HG03135 (cell line): ENCODE measurements around the gene MAB21L3.

ENCODE experiments used
- ATAC-seq: cut with Tn5 transposase; IDR thresholded peaks from one replicate; pipeline ENCODE4 v1.9.1; 2021; ENCODE audit warnings: mild to moderate bottlenecking, moderate library complexity; ENCODE audit not compliant: unreplicated experiment

Gene MAB21L3

DNA sequence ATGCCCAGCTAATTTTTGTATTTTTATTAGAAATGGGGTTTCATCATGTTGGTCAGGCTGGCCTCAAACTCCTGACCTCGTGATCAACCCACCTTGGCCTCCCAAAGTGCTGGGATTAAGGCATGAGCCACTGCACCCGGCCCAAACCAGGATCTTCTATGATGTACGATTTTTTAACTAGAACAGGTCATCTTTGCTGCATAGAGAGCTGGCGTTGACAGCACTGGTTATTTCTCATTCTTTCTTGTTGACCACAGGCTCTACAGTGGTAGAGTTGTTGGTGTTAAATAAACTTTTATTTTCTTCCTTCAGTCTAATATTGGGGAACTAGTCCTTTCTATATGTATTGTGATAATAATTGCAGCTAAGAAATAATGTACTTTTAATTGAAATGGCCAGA lies 3.8 kb upstream of the MAB21L3 start:
- ATAC-seq, result no peak

DNA sequence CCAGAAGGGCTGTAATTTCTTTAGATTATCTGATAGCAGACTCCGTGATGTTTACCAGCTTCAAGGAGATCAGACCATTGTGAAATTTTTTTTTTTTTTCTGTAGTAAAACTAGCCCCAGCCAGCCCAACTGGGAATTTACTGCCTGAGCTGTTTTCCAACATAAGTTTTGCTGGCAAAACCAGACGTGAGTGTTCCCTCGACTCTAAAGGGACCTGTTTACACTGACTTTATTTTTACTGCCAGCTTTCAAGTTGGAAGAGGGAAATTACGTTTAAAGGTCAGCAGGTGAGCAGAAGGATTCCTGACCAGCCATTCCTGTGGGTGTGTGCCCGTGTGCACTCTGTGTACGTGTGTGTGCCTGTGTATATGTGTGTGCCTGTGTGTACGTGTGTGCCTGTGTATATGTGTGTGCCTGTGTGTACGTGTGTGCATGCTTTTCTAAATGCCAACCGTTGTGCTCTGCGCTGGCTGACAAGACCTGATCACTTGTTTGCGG lies 374 bp downstream of the MAB21L3 start:
- no peak for ATAC-seq

DNA sequence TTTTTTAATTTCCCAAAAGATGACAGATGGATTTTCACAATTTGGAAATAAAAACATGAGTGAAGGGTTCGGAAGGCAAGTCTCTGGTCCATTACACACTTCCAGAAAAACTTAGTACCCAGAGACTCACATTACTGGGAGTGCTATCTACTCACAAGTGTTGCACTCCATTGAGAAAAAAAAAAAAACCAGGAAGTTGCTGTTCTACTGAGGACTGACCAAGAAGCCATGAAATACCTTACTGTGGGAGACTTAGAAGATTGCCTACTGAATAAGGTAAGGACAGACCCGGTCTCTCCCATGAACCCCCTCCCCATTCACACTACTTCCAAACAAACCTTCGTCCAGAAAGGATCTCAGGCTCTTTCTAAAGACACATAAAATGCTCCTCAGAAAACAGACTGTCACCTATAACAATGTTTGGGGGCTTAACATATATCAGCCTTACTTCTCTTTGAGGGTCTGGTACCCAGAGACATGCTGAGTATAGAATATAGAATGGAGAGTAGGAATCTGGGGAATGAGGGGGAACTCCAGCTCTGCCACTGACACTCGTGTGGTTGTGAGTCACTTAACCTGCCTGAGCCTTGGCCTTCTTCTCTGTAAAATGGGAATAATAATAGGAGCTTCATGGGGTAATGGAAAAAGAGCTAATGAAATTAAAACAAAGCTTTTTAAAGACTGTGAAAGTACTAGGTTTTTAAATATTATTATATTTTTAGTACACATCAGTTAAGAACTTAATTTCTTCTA lies 1.4 kb downstream of the MAB21L3 start:
- ATAC-seq, result no peak

DNA sequence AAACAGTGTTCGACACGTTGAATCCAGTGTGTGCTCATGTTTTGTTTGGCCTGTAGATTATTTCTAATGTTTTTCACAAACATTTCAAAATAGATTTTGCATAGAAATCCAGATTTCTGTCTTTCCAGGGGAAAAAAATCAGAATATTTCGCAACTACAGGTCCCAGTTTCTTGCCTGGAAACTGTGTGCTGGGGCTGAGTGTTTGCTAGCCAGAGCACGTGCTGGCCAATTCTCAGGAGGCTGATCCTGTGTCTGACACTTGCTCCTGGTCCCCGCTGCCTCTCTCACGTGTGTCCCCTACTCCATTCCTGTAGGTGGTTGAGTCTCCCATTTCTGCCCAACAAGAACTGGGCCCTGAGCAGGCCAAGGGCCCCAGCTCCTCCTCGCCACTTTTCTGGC lies 2.4 kb downstream of the MAB21L3 start:
- no peak for ATAC-seq

DNA sequence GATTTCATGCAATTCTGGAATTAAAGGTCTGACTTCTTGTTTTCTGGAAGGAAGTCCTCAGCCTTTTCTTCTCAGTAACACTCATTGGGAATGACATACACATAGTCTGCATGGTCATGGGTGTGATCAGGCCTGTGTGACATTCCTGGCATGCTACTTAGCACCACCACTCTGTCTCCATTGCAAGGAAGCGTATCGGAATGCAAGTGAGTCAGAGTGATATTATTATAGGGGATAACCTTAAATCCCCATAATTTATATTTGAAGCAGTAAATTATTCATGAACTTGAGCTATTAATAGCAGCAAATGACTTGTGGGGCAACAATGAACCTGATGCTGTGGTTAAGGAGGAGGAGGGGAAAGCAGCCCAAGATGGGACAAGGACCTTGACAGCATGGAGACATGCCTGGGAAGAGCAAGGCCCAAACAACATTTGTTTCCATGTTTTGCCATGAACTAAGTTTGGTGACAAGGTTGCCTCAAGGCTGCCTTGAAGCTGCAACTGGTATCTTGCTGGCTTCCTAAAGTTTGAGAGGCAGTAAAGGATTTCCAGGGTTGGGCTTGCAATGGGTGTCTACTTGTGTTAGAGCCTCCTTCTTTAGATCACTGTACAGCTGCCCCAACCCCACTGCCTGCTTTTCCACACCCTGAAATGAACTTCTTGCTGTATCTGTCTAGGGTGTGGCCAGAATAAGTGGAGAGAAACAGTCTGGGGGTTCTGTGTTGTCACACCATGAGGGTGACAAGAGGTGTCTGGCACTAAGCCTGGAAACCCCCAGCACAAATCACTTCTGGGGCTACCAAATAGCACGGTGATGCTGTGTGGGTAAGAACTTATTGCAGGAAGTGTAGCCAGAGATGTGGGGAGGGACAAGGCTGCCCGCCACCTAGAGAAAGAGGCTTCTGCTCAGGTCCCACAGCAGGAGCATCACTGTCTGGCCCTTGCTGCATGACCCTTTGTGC lies 4.6 kb downstream of the MAB21L3 start:
- no peak for ATAC-seq

DNA sequence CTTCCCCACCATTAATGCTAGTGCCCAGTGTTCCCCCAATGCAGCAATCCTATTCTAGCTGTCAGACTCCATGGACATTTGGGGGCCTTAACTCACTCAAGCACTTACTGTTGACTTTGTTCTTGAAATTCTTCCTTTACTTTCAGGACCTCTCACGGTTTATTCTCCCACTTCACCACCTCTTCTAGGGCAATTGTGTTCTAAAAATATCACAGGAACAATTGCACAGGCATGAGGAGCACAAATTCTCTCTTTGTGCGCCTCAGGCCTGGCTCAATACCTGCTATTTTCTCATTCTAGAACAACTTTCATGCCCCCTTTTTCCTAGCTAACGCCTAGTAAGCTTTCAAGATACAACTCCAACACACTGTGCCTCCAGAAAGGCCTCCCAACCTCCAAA lies 7.3 kb downstream of the MAB21L3 start:
- no peak for ATAC-seq

DNA sequence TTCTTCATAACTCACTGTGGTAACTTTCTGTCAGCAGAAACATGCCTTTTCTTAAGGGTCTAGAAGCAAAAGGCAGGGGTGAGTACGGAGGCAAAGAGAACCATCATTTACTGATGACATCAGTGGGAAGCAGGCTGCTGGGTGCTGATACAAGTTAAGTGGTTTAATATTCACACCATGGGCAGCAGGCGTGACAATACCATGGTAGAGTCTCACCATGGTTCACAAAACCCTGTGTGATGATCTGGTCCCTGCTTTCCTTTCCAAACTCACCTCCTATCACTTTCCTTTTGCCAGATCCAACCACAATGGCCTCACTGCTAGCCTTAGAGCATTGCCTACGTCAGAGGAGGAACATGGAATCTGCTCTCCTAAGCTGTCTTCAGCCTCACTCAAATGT lies 8.7 kb downstream of the MAB21L3 start:
- no peak for ATAC-seq

DNA sequence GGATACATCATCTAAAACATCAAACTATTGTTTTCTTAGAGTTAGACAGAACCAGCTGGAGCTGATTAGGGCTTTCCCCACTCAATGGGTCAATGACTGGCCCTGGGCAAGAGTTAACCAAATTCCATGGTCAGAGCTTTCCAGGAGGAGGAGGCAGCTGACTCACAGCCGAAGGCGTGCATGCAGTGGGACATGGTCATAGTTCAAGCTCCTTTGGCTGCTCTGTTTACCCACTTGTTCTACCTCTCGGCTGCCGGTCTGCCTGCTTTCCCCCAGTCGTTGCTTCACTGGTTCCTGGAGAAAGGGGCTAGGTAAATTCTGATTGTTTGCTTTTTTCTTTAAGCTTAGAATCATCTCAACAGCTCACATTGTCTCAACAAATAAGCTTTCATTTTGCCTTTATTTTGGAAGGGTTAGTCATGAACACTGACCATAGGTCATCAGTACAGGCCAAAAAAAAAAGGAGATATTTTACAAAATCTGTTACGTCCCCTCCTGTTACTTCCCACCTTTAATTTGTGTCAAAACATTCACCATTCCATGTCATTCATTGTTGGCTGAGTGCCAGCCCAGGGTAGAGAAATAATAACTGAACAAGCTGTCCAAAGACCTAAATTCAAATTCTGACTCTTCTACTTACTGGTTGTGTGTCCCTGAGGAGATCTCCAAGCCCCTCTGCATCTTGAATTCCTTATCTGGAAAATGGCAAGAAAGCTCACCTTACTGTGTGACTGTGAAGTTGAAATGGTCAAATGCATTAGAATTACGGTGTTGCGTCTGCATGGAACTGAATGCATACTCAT lies 12.0 kb downstream of the MAB21L3 start:
- no peak for ATAC-seq

DNA sequence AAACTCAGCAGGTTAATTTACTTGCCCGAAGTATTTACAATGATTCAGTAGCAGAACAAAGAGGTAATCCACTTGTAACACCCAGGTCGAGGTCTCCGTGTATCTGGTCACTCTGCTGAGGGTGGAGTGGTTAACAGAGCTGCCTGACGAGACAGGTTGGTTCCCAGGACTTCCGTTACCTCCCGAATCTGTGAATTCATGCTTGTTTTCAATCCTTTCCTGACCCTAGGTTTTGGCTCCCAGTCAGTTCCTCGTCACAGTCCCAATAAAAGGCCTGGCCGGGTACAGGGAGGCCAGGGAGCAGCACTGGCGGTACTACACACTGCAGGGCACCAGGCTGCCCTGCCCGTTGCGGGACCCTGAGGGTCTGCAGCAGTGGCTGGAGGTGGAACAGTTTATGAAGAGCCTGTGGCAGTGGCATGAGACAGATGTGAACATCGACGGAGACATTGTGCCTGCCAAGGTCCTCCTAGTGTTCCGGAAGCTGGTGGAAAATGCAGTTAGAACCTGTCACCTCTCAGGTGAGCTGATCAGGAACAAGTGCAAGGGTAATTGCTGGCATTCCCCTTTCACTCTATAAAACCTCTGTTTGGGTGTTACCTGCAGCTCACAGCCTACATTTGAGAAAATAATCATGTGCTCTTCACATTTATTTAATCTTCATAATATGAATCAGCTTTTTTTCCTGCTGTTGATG lies 12.8 kb downstream of the MAB21L3 start:
- ATAC-seq, result no peak

DNA sequence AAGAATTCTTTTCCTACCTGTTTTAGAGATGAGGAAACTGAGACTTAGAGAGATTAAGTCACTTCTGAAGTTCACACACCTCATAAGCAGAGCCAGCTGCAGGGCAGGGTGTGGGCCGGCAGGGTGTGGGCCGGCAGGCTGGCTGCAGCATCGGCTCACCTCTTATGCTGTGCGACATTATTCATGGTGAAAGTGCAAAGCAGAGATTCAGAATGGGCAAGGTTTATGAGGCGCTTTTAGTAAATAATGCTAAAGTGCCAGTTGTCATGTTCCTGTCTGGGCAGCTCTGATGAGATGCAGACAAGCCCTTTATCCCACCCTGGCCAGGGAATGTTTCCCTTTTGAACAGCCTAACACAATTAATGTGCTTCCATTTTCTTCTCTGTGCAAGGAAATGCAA lies 14.6 kb downstream of the MAB21L3 start:
- no peak for ATAC-seq

DNA sequence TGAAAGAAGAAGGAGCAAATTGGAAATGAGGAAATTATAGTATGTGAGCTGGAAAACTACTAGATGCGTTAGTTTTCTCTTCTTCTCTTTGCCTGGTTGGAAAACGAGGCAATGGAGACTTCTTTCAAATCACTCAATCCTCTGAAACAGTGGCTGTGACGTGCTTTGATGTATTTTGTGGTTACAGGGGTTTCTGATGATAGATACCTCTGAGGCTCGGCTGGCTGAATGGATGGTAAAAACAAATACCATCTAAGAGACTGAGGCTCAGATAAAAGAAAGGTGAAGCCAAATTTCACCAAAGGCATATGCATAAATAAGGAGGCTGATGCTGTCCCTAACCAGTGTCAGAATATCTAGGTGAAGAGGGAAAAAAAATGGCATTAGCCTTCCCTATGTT lies 15.1 kb downstream of the MAB21L3 start:
- no peak for ATAC-seq

DNA sequence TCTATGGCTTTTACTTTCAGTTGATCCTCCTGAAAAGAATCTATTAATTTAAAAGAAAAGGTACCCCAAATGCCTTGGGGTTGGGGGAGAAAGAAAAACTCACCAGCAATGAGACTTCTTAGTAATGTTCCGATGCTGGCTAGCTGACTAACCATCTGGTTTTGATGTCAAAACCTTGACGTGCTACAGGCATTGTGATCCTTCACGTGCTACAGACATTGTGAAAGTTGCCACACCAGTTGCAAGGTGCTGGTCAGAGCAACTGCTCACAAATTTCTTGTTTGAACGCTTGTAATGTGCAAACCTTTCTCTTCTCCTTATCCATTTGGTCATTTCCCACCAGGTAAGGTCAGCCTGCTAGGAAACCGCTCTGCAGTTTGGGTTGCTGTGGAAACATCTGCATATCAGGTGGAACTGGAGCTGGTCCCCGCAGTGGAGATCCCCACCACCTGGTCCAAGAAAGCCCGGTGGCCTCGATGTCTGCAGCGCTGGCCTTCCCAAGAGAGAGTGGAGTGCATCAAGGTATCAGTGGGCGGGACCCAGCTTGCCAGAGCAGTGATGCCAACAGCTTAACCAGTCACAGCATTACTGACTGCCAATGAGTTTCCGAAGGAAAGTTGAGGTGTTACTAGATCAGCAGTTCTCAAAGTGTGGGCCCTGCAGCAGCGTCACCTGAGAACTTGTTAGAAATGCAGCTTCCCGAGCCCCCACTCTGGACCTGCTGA lies 16.1 kb downstream of the MAB21L3 start:
- ATAC-seq, result no peak

DNA sequence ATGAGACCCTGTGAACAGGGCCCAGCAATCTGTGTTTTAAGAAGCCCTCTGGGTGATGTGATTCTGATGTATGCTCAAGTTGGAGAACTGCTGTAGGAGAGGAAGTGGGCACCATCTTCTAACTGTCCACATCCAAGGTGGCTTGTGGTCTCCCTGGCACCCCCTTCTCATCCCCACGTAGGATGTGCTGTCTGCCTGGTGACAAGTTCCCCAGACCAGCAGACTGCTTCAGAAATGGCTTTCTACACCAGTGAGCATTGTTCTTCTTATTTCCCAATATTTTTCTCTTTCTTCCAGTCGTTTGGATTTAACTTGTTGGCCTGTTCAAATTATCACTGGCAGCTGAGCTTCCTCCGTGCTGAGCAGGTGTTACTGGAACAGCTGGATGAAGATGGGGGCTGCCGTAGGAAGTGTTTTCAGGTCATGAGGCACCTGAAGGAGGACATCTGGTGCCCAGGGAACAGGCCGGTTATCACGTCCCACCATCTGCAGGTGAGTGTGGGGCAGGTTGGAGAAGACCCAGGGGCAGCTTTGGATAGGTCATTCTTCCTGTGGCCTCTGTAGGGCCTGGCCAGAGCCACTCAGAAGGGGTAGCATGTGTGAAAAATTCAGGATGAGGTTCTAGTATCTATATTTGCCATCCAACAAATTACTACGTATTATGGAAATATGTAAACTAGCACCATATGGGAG lies 16.8 kb downstream of the MAB21L3 start:
- no peak for ATAC-seq

DNA sequence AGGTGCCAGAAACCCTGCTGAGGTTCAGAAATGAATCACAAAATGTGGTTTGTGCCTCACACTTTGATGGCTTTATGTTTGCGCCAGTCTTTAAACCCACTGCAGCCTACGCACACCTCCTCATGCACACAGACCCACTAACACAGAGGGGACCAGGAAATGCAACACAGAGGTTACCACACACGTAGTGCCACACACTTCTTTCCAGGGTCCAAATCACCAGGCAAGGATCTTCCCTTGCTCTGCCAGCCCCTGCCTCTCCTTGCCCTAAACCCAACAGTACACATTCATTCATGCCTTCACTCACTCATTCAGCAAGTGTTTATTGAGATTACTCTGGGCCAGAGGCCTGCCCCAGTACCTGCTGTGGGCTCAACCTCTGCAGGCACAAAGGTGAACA lies 17.5 kb downstream of the MAB21L3 start:
- ATAC-seq, result no peak

DNA sequence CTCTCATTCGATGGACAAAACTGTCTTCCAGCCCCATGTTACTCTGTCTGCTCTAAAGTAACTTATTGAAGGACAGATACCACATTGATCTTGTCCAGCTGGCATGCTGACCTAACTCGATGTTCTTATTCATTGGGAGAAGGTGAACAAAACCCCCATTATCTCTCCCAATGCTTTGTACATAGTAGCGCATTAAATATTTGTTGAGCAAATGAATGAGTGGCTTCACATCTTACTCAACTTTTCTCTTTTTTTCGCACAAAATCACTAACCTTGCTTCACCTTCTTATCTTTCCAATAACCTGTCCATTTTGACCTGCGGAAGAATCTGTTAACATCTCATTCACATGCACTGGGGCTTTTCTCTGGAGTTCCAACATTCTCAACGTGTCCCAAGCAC lies 18.3 kb downstream of the MAB21L3 start:
- no peak for ATAC-seq

DNA sequence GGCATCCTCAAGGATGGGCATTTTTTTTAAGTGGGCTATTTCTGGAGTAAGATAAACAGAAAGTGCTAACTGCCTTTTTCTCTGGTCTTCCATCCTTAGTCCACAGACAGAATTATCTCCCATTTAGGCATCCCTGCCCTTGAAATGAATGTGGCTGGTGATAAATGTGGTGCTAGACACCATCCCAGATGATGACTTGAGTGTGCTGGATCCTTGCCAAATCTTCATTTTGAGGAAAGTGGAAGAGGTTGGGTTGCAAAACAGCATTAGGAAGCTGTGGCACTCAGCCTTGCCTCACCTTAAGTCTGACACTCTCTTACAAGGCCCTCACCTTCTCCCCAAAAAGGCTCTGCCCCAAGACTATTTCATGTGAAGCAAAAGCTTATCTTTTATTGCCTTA lies 19.2 kb downstream of the MAB21L3 start:
- no peak for ATAC-seq

DNA sequence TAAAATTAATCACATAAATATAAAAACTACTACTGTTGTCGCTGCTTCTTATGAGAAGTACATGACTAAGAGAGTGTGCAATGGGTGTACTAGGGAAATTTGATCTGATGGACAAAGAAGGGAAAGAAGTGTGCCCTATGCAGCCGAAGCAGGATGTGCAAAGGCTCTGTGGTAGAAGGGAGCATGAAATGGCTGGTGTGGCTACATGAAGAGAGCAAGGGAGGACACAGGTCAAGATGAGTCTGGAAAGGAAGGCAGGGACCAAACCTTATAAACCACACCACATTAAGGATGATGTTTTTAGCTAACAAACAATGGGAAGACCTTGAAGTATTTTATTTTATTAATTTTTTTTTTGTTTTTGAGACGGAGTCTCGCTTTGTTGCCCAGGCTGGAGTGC lies 20.0 kb downstream of the MAB21L3 start:
- no peak for ATAC-seq

DNA sequence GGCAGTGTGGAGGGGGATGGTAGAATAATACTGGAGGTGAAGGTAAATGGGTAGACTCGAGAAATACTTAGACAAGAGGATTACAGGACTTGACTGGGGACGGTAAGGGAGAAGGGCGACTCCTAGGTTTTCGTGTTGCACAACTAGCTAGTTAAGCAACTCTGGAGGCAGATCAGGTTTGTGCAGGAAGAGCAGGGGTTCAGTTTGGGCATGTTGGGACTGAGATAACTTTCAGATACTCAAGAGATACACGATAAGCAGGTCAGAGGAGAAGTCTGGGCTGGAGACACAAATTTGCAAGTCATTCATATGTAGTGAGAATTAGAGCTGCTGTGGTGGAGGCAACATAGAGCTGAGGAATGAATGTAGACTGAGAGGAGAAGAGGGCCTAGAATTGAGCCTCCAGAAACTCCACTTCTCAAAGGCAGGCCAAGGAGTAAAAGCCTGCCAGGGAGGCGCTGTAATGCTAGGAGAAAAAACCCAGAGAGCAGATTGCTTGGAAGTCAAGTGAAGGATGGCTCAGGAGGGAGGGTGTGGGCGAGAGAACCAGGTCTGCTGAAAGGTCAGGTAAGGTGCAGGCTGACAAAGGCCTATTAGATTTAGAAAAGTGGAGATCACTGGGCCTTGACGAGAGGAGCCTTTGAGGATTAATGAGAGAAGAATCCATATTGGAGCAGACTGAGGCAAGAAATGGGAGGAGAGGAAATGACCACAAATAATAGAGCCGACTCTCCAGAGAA lies 20.8 kb downstream of the MAB21L3 start:
- no peak for ATAC-seq
